Stimulated activated CD4-positive, alpha-beta T cell treated with anti-CD3 and anti-CD28 coated beads, Interleukin-4, amount 100 ng/mL, for 24 hours (primary cell): ENCODE results near the gene ZBTB32.
"Not testable (repeated sequence)": the region's sequence is repeated elsewhere in the genome, so short reads cannot be mapped to it uniquely, and the experiment has no call there.

Source experiments
- DNase-seq: peaks from one replicate; pipeline ENCODE4 v3.0.0-alpha.2; 2020

Gene ZBTB32

GRCh38 chr19:35704218-35704617 lies at the start of gene ZBTB32:
ZBTB32 (plus strand) TSS chr19:35704558; CDS start chr19:35714627, 10,069 bp downstream.
- no peak for DNase-seq

- not testable (repeated sequence) for DNase-seq
These were observed 49.5 kb upstream of the ZBTB32 start for GRCh38 chr19:35654828-35655227.

GRCh38 chr19:35655600-35655999 lies 48.8 kb upstream of the ZBTB32 start:
- DNase-seq = no peak

- DNase-seq = no peak
These were observed 47.7 kb upstream of the ZBTB32 start for GRCh38 chr19:35656700-35657099.

GRCh38 chr19:35657904-35658700 lies 46.3 kb upstream of the ZBTB32 start:
- DNase-seq = no peak

GRCh38 chr19:35661995-35662340 lies 42.4 kb upstream of the ZBTB32 start:
- no peak for DNase-seq

GRCh38 chr19:35663981-35664380 lies 40.4 kb upstream of the ZBTB32 start:
- no peak for DNase-seq

- DNase-seq = no peak
These were observed 39.2 kb upstream of the ZBTB32 start for GRCh38 chr19:35665157-35665556.

- DNase-seq = no peak
These were observed 38.8 kb upstream of the ZBTB32 start for GRCh38 chr19:35665604-35666003.

GRCh38 chr19:35666251-35666913 lies 38.0 kb upstream of the ZBTB32 start, which contains the start of gene UPK1A:
UPK1A (plus strand) TSS chr19:35666517; CDS start chr19:35666813, 296 bp downstream.
- DNase-seq = no peak

- no peak for DNase-seq
These were observed 34.8 kb upstream of the ZBTB32 start for GRCh38 chr19:35669566-35669965.

GRCh38 chr19:35669974-35670373 lies 34.4 kb upstream of the ZBTB32 start:
- DNase-seq = no peak

- no peak for DNase-seq
These were observed 33.7 kb upstream of the ZBTB32 start for GRCh38 chr19:35670686-35671085.

- no peak for DNase-seq
These were observed 32.5 kb upstream of the ZBTB32 start for GRCh38 chr19:35671818-35672217.

GRCh38 chr19:35673121-35673804 lies 31.1 kb upstream of the ZBTB32 start:
- peak; percentile 57 for DNase-seq

- no peak for DNase-seq
These were observed 28.7 kb upstream of the ZBTB32 start for GRCh38 chr19:35675589-35676140.

- no peak for DNase-seq
These were observed 14.5 kb upstream of the ZBTB32 start for GRCh38 chr19:35689836-35690235.

GRCh38 chr19:35691106-35691505 lies 13.3 kb upstream of the ZBTB32 start:
- not testable (repeated sequence) for DNase-seq

- DNase-seq = no peak
These were observed 12.3 kb upstream of the ZBTB32 start for GRCh38 chr19:35692010-35692409.

GRCh38 chr19:35693422-35693821 lies 10.9 kb upstream of the ZBTB32 start:
- no peak for DNase-seq

- peak; percentile 93 for DNase-seq
These were observed 10.3 kb upstream of the ZBTB32 start for GRCh38 chr19:35693835-35694599.

- DNase-seq = no peak
These were observed 8.4 kb upstream of the ZBTB32 start for GRCh38 chr19:35695895-35696422.
